GM12873 (cell line): ENCODE measurements around the gene SSH3.

Experiments used
- TF ChIP-seq, protein P1 (sequence below): IDR thresholded peaks from 2 replicates; pipeline ENCODE4 v1.5.1; 2012; ENCODE audit warnings: low read depth, mild to moderate bottlenecking, moderate library complexity, low read length, control low read depth; ENCODE audit not compliant: insufficient read depth; ENCODE audit errors: missing control alignments

SSH3 gene, protein sequence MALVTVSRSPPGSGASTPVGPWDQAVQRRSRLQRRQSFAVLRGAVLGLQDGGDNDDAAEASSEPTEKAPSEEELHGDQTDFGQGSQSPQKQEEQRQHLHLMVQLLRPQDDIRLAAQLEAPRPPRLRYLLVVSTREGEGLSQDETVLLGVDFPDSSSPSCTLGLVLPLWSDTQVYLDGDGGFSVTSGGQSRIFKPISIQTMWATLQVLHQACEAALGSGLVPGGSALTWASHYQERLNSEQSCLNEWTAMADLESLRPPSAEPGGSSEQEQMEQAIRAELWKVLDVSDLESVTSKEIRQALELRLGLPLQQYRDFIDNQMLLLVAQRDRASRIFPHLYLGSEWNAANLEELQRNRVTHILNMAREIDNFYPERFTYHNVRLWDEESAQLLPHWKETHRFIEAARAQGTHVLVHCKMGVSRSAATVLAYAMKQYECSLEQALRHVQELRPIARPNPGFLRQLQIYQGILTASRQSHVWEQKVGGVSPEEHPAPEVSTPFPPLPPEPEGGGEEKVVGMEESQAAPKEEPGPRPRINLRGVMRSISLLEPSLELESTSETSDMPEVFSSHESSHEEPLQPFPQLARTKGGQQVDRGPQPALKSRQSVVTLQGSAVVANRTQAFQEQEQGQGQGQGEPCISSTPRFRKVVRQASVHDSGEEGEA

DNA sequence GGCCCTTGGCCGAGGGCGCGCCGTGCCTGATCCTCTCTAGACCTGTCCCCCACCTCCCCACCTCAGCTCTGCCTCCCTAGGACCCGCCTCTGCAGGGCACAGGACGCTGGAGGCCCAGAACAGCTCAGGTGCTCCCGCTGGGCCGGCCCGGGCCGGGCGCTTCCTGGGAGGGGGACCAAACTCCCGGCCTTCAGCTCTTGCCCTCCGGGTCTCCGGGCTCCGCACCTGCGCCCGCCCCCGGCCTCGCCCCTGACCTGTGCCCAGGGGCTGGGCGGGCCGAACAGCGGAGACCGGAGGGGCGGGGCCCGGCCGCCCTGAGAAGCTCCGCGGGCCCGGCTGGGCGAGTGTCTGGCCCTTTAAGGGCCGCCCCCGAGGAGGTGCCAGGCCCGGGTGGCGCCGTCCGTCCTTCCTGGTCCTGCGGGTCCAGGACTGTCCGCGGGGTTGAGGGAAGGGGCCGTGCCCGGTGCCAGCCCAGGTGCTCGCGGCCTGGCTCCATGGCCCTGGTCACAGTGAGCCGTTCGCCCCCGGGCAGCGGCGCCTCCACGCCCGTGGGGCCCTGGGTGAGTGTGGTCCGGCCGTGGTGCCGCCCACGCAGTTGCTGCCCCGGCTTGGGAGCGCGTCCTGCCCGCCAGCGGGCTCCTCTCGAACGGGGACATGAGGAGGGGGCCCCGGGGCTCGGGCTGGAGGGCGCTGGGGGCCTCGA, at the start of gene SSH3:
Gene SSH3, plus strand, starts transcription at position 399 of the 703 bp plus-strand sequence. Its CDS starts 96 bp downstream, at position 495.
- TF ChIP-seq, protein P1, sequence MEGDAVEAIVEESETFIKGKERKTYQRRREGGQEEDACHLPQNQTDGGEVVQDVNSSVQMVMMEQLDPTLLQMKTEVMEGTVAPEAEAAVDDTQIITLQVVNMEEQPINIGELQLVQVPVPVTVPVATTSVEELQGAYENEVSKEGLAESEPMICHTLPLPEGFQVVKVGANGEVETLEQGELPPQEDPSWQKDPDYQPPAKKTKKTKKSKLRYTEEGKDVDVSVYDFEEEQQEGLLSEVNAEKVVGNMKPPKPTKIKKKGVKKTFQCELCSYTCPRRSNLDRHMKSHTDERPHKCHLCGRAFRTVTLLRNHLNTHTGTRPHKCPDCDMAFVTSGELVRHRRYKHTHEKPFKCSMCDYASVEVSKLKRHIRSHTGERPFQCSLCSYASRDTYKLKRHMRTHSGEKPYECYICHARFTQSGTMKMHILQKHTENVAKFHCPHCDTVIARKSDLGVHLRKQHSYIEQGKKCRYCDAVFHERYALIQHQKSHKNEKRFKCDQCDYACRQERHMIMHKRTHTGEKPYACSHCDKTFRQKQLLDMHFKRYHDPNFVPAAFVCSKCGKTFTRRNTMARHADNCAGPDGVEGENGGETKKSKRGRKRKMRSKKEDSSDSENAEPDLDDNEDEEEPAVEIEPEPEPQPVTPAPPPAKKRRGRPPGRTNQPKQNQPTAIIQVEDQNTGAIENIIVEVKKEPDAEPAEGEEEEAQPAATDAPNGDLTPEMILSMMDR, result no peak

DNA sequence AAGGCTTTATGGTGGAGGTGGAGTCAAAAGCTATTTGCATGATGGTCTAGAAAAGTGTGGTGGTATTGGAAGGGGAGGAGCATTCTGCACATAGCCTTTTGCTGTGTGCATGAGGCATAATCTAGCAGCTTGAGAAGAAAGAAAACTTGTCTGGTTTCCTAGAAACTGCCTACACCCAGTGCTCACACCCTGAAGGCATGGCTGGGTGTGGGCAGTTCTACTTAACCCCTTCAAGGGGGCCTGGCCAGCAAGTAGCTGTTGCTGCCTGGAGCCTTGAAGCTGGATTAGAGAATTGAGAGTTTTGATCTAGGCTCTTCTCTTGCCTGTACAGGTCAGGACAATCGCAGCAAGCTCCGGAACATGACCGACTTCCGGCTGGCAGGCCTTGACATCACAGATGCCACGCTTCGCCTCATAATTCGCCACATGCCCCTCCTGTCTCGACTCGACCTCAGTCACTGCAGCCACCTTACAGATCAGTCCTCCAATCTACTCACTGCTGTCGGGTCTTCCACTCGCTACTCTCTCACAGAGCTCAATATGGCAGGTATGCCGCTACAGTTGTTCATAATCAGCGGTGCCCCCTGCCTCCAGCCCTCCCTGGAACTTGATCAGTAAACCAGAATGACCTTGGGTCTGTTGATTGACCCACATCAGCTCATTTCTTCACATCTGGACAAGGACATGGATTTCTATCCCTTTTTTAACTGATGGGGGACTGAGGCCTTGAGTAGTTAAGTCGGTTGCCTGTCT, 49.3 kb upstream of the SSH3 start:
- TF ChIP-seq, protein P1, result no peak

DNA sequence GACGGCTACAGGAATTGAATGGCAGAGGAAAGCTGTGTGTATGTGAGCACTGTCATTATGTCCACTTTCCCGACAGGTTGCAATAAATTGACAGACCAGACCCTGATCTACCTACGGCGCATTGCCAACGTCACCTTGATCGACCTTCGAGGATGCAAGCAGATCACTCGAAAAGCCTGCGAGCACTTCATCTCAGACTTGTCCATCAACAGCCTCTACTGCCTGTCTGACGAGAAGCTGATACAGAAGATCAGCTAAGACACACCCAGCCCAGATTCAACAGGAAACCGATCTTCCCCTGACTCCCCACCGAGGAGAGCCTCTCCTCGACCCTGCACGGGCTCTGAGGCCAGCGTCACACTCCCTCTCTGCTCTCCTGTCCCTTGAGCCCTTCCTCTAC, 48.5 kb upstream of the SSH3 start:
- TF ChIP-seq, protein P1, result no peak

DNA sequence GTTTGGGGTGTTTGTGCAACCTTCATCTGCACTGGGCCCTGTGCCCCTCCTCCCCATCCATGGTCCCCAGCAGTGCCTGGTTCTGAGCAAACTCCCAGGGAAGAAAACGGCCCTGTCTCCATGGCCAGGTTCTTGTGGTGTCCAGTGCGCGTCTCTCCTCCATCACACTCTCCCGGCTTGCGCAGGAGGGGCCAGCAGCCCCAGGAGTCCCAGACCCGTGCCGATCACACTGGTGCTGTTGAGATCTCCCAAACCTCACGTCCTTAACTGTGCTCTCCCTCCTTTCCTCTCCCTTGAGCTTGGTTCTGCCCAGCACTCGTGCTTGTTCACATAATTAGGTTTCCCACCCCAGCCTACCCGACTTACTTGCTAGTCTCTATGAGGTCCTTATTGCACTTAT, 48.0 kb upstream of the SSH3 start:
- TF ChIP-seq, protein P1, result no peak

GRCh38 chr11:67255864-67256263, 47.5 kb upstream of the SSH3 start:
- TF ChIP-seq, protein P1, result no peak

DNA sequence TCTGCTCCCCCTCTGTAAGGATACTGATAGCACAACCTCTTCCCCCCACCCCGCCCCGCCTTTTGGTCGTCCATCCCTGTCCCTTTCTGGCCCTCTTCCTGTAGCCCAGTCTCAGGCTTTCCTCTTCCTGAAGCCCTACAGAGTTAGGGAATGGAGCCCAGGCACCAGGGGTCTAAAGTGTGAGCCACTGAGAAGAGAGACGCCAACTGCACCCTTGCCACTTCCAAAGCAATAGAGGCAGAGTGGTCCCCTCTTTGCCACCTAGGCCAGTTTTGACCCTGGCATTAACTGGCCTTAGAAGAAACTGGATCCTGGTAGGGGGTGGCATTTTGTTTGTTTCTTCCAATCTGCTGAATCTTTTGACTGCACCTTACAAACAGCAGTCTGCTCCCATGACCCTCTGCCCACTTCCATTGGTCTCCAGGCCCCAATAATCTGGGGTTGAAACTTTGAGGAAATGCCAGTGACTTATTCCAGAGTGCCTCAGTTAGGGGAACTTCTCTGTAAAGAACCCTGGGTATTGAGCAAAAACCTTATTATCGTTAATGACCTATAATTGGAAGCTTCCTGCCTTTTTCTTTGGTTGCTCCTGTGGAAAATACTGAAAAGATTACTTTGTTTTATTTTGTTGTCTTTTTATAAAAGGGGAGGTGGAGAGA, 46.7 kb upstream of the SSH3 start:
- TF ChIP-seq, protein P1, result no peak
